ENCODE measurements around the gene DUSP9. TPM values are rescaled to one million over a fixed set of nuclear protein-coding genes. Genes with fewer than 3 reads are reported as not detected.
"Not testable (repeated sequence)": the region's sequence is repeated elsewhere in the genome, so short reads cannot be mapped to it uniquely, and the experiment has no call there.

Gene DUSP9
- total and polyA plus RNA-seq, 3 donors from 2014 or later: 2.5 to 10.2 (median 6.2) TPM

GRCh38 chrX:153693216-153694086 is 46.4 kb downstream of the DUSP9 start:
- 77% methylated on average over 23 of the region's 31 CpGs; no CpG with 5 or more reads in 1 of the 2 donors for WGBS, 2 donors
- DNase-seq: no peak
- TF ChIP-seq CTCF (IDR thresholded peaks at IDR 0.05): no peak
- no peak for TF ChIP-seq POLR2A (IDR thresholded peaks at IDR 0.05)
- intact Hi-C loops (cut with DNase I; ENCODE audit: low total_unique reads): no loop called here
- H3K36me3 ChIP-seq (ENCODE audit: low read depth, missing control alignments): no peaks in the 10 kb centered on the region
- H3K4me3 ChIP-seq: no peak overlapping the region
- no peaks in the 10 kb centered on the region for H3K27me3 ChIP-seq
- H3K4me1 ChIP-seq: no peaks in the 10 kb centered on the region
- H3K27ac ChIP-seq: no peak overlapping the region
- no peaks in the 10 kb centered on the region for H3K9me3 ChIP-seq

GRCh38 chrX:153694256-153694655 is 47.3 kb downstream of the DUSP9 start:
- H3K36me3 ChIP-seq (ENCODE audit: low read depth, missing control alignments); H3K4me3 ChIP-seq; H3K27me3 ChIP-seq; DNase-seq; intact Hi-C loops (cut with DNase I; ENCODE audit: low total_unique reads); H3K4me1 ChIP-seq; H3K9me3 ChIP-seq; H3K27ac ChIP-seq: not testable (repeated sequence)
- 93% methylated on average over 9 of the region's 16 CpGs; no CpG with 5 or more reads in 1 of the 2 donors for WGBS, 2 donors

GRCh38 chrX:153694687-153695270 is 47.8 kb downstream of the DUSP9 start:
- Histone ChIP-seq H3K27ac (no peak overlapping the region), H3K4me1 (no peaks in the 10 kb centered on the region), H3K36me3 (ENCODE audit: low read depth, missing control alignments) (no peaks in the 10 kb centered on the region), H3K4me3 (no peak overlapping the region), H3K9me3 (no peaks in the 10 kb centered on the region), H3K27me3 (no peaks in the 10 kb centered on the region)
- no peak for TF ChIP-seq CTCF (IDR thresholded peaks at IDR 0.05)
- no peak for TF ChIP-seq POLR2A (IDR thresholded peaks at IDR 0.05)
- intact Hi-C loops (cut with DNase I; ENCODE audit: low total_unique reads): no loop called here
- WGBS, 2 donors: 90% methylated on average over 12 of the region's 23 CpGs; no CpG with 5 or more reads in 1 of the 2 donors
- DNase-seq: no peak

- no peak for DNase-seq
- intact Hi-C loops (cut with DNase I; ENCODE audit: low total_unique reads): no loop called here
- Histone ChIP-seq H3K4me3 (no peak overlapping the region), H3K4me1 (no peaks in the 10 kb centered on the region), H3K27ac (no peak overlapping the region), H3K9me3 (no peaks in the 10 kb centered on the region), H3K27me3 (no peaks in the 10 kb centered on the region), H3K36me3 (ENCODE audit: low read depth, missing control alignments) (no peaks in the 10 kb centered on the region)
- TF ChIP-seq POLR2A (IDR thresholded peaks at IDR 0.05) (no peak), CTCF (IDR thresholded peaks at IDR 0.05) (no peak)
- 84 to 100% methylated on average over 1 to 13 of the region's 15 CpGs for WGBS, 2 donors
Measured at GRCh38 chrX:153696100-153696499, 49.1 kb downstream of the DUSP9 start.

- 86% methylated on average over 10 of the region's 10 CpGs; no CpG with 5 or more reads in 1 of the 2 donors for WGBS, 2 donors
- H3K4me1 ChIP-seq; intact Hi-C loops (cut with DNase I; ENCODE audit: low total_unique reads); H3K9me3 ChIP-seq; DNase-seq; H3K4me3 ChIP-seq; H3K27ac ChIP-seq; H3K27me3 ChIP-seq; H3K36me3 ChIP-seq (ENCODE audit: low read depth, missing control alignments): not testable (repeated sequence)
Measured at GRCh38 chrX:153696538-153696937, 49.5 kb downstream of the DUSP9 start.

- H3K27me3 ChIP-seq; intact Hi-C loops (cut with DNase I; ENCODE audit: low total_unique reads): not testable (repeated sequence)
Measured at GRCh38 chrX:153696986-153697722, 50.2 kb downstream of the DUSP9 start.

More at GRCh38 chrX:153696986-153697722, 50.2 kb downstream of the DUSP9 start:
- H3K27ac ChIP-seq; H3K9me3 ChIP-seq; DNase-seq; H3K36me3 ChIP-seq (ENCODE audit: low read depth, missing control alignments); H3K4me1 ChIP-seq; H3K4me3 ChIP-seq: not testable (repeated sequence)
- 92 to 94% methylated on average over 3 to 16 of the region's 16 CpGs for WGBS, 2 donors

All from testis (tissue), 3 donors.